ENCODE data around the gene PSMD1.

- TF ChIP-seq POLR2A (IDR thresholded peaks at IDR 0.05; ENCODE audit: low read depth, low read length) (no peak), CTCF (IDR thresholded peaks at IDR 0.05; ENCODE audit: extremely low read depth in 1 of 2, insufficient read depth in 1 of 2, low read depth in 1 of 2, low read length in 2 of 2) (no peak), POLR2AphosphoS5 (IDR thresholded peaks at IDR 0.05; ENCODE audit: insufficient read depth, low read depth, low read length) (no peak), MYC (IDR thresholded peaks at IDR 0.05; ENCODE audit: low read depth, low read length) (no peak), EZH2 (IDR thresholded peaks at IDR 0.05; ENCODE audit: borderline replicate concordance, low read depth, low read length, severe bottlenecking) (no peak), MAX (IDR thresholded peaks at IDR 0.05; ENCODE audit: insufficient read depth, insufficient read length) (no peak)
These were observed 104.7 kb downstream of the PSMD1 start for GRCh38 chr2:231161252-231161839.
